H9 (cell line): ENCODE measurements around the gene GNAT3. TPM values are rescaled to one million over a fixed set of nuclear protein-coding genes. Genes with fewer than 3 reads are reported as not detected.

Experiments
- DNase-seq: peaks from one replicate; pipeline ENCODE4 v3.0.0-alpha.2; 2017
- H2AFZ ChIP-seq: one replicate; pipeline ENCODE4 v1.6.1; 2013; ENCODE audit warnings: mild to moderate bottlenecking, low read length, control low read depth, moderate library complexity
- H2AK5ac ChIP-seq: 2 replicates; pipeline ENCODE4 v1.6.1; 2013; ENCODE audit warnings: low read length, control low read depth, mixed read lengths; ENCODE audit not compliant: insufficient read length
- H2BK120ac ChIP-seq: one replicate; pipeline ENCODE4 v1.6.1; 2013; ENCODE audit warnings: low read depth, mild to moderate bottlenecking, low read length, control low read depth, inconsistent platforms; ENCODE audit not compliant: poor library complexity, severe bottlenecking
- H2BK12ac ChIP-seq: 2 replicates; pipeline ENCODE4 v1.6.1; 2013; ENCODE audit warnings: low read length, control low read depth, mixed read lengths, low read depth; ENCODE audit not compliant: insufficient read length
- H2BK15ac ChIP-seq: 2 replicates; pipeline ENCODE4 v1.6.1; 2013; ENCODE audit warnings: low read depth, low read length, control low read depth
- H2BK20ac ChIP-seq: one replicate; pipeline ENCODE4 v1.6.1; 2013; ENCODE audit warnings: low read depth, mild to moderate bottlenecking, low read length, control low read depth, inconsistent platforms; ENCODE audit not compliant: poor library complexity, severe bottlenecking
- H2BK5ac ChIP-seq: 2 replicates; pipeline ENCODE4 v1.6.1; 2013; ENCODE audit warnings: low read length, control low read depth, mixed read lengths; ENCODE audit not compliant: insufficient read length
- H3K14ac ChIP-seq: 2 replicates; pipeline ENCODE4 v1.6.1; 2013; ENCODE audit warnings: low read length, control low read depth; ENCODE audit not compliant: insufficient read depth
- H3K18ac ChIP-seq: 2 replicates; pipeline ENCODE4 v1.6.1; 2013; ENCODE audit warnings: low read depth, mild to moderate bottlenecking, mixed read lengths, low read length, control low read depth; ENCODE audit not compliant: insufficient read length
- H3K23ac ChIP-seq: 2 replicates; pipeline ENCODE4 v1.6.1; 2013; ENCODE audit warnings: low read length, control low read depth, mixed read lengths, low read depth; ENCODE audit not compliant: insufficient read length
- H3K23me2 ChIP-seq: 2 replicates; pipeline ENCODE4 v1.6.1; 2013; ENCODE audit warnings: low read depth, mild to moderate bottlenecking, mixed read lengths, low read length, control low read depth; ENCODE audit not compliant: insufficient read length, poor library complexity, severe bottlenecking
- H3K27ac ChIP-seq: 2 replicates; pipeline ENCODE4 v1.5.1; 2013; ENCODE audit warnings: low read length, control low read depth, mixed read lengths, low read depth; ENCODE audit not compliant: insufficient read length
- H3K27me3 ChIP-seq: 2 replicates; pipeline ENCODE4 v1.6.1; 2013; ENCODE audit warnings: low read length, control low read depth, inconsistent platforms; ENCODE audit not compliant: insufficient read depth
- H3K4ac ChIP-seq: 2 replicates; pipeline ENCODE4 v1.6.1; 2013; ENCODE audit warnings: low read depth, mild to moderate bottlenecking, control low read depth, inconsistent platforms, low read length, moderate library complexity
- H3K4me1 ChIP-seq: 2 replicates; pipeline ENCODE4 v1.6.1; 2013; ENCODE audit warnings: low read length, control low read depth, inconsistent platforms; ENCODE audit not compliant: insufficient read depth
- H3K4me2 ChIP-seq: 2 replicates; pipeline ENCODE4 v1.6.1; 2013; ENCODE audit warnings: low read length, control low read depth, mixed read lengths; ENCODE audit not compliant: insufficient read length, insufficient read depth
- H3K56ac ChIP-seq: 2 replicates; pipeline ENCODE4 v1.6.1; 2013; ENCODE audit warnings: low read depth, mild to moderate bottlenecking, mixed read lengths, low read length, control low read depth; ENCODE audit not compliant: insufficient read length
- H3K79me1 ChIP-seq: 2 replicates; pipeline ENCODE4 v1.6.1; 2013; ENCODE audit warnings: low read depth, mild to moderate bottlenecking, moderate library complexity, low read length, control low read depth, inconsistent platforms; ENCODE audit not compliant: insufficient read depth, poor library complexity, severe bottlenecking
- H3K79me2 ChIP-seq: 2 replicates; pipeline ENCODE4 v1.6.1; 2013; ENCODE audit warnings: low read length, control low read depth, inconsistent platforms; ENCODE audit not compliant: insufficient read depth
- H3K9ac ChIP-seq: 2 replicates; pipeline ENCODE4 v1.6.1; 2013; ENCODE audit warnings: low read length, control low read depth, mixed read lengths; ENCODE audit not compliant: insufficient read length; ENCODE audit errors: extremely low read depth
- H3K9me3 ChIP-seq: one replicate; pipeline ENCODE4 v1.6.1; 2013; ENCODE audit warnings: low read depth, low read length, inconsistent platforms; ENCODE audit not compliant: control insufficient read depth
- H3T11ph ChIP-seq: one replicate; pipeline ENCODE4 v1.6.1; 2013; ENCODE audit warnings: mild to moderate bottlenecking, low read length, control low read depth, inconsistent platforms
- H4K20me1 ChIP-seq: one replicate; pipeline ENCODE4 v1.6.1; 2013; ENCODE audit not compliant: control insufficient read depth, insufficient read length, insufficient read depth
- H4K5ac ChIP-seq: 2 replicates; pipeline ENCODE4 v1.6.1; 2013; ENCODE audit warnings: low read depth, mild to moderate bottlenecking, mixed read lengths, low read length, control low read depth; ENCODE audit not compliant: insufficient read length
- H4K8ac ChIP-seq: replicated peaks from 2 replicates; pipeline ENCODE4 v1.6.1; 2013; ENCODE audit warnings: low read length, control low read depth, mixed read lengths, low read depth; ENCODE audit not compliant: insufficient read length
- H4K91ac ChIP-seq: 2 replicates; pipeline ENCODE4 v1.6.1; 2013; ENCODE audit warnings: low read depth, mild to moderate bottlenecking, moderate library complexity, mixed read lengths, low read length, control low read depth; ENCODE audit not compliant: insufficient read length
- H3K27ac Mint-ChIP-seq, 3 experiments: 2 replicates in 2 of 3; 3 replicates in 1 of 3; pipeline ENCODE4 v1.8.0; 2020 to 2021; ENCODE audit warnings: mixed read lengths in 3 of 3, mild to moderate bottlenecking in 1 of 3, moderate library complexity in 1 of 3
- H3K27me3 Mint-ChIP-seq: 2 replicates; pipeline ENCODE4 v1.8.0; 2021; ENCODE audit warnings: low read depth, mild to moderate bottlenecking, moderate library complexity, mixed read lengths
- H3K36me3 Mint-ChIP-seq, 3 experiments: 2 replicates in 2 of 3; 3 replicates in 1 of 3; pipeline ENCODE4 v1.8.0; 2020 to 2021; ENCODE audit warnings: low read depth in 3 of 3, mixed read lengths in 3 of 3; ENCODE audit not compliant: insufficient read depth in 1 of 3
- H3K4me1 Mint-ChIP-seq, 2 experiments: 2 replicates each; pipeline ENCODE4 v1.8.0; 2020; ENCODE audit warnings: mixed read lengths in 2 of 2
- H3K4me3 Mint-ChIP-seq, 2 experiments: 2 replicates in 1 of 2; 3 replicates in 1 of 2; pipeline ENCODE4 v1.8.0; 2020 to 2021; ENCODE audit warnings: mild to moderate bottlenecking in 2 of 2, mixed read lengths in 2 of 2, moderate library complexity in 1 of 2
- H3K9me3 Mint-ChIP-seq, 2 experiments: 2 replicates in 1 of 2; 3 replicates in 1 of 2; pipeline ENCODE4 v1.8.0; 2020; ENCODE audit warnings: mild to moderate bottlenecking in 2 of 2, mixed read lengths in 2 of 2, moderate library complexity in 1 of 2
- CTCF ChIP-seq: fragments of 200-600 bp; sonication (generic); conservative IDR thresholded peaks from 3 replicates; pipeline ENCODE4 v1.8.0; 2021; ENCODE audit warnings: antibody characterized with exemption, mild to moderate bottlenecking
- WGBS: extraction: QIAGEN DNeasy Blood & Tissue Kit; methylation state at CpG from one replicate; pipeline ENCODE4 v1.1.7; 2013; ENCODE audit warnings: missing lambda C conversion rate, low lambda C conversion rate, mixed read lengths; ENCODE audit not compliant: insufficient read length; ENCODE audit errors: extremely low coverage; 5-methylcytosine and 5-hydroxymethylcytosine counted together
- total RNA-seq: library from RNA; stranded (reverse); gene quantifications from 2 replicates; pipeline ENCODE4 v1.2.1, GENCODE V29; 2021

GNAT3 gene
- total RNA-seq, 1 experiment from 2014 or later: not detected

- no peak overlapping the region for H4K8ac ChIP-seq
- H4K20me1 ChIP-seq: no peaks in the 10 kb centered on the region
- no peak overlapping the region for H3K9ac ChIP-seq
- H2BK5ac ChIP-seq: no peak overlapping the region
- no peak overlapping the region for H3K56ac ChIP-seq
- TF ChIP-seq CTCF: no peak
- H4K91ac ChIP-seq: no peak overlapping the region
- H3K4me2 ChIP-seq: no peak overlapping the region
- no peak overlapping the region for H3K23ac ChIP-seq
- no CpG with 5 or more reads among the region's 4 CpGs for WGBS
- Mint-ChIP-seq H3K27me3 (no peaks in the 10 kb centered on the region), H3K36me3 (peaks cover 0 to 4% (median 0%) of the 10 kb centered on the region in 3 experiments; a peak in 4 of 7 replicates), H3K9me3 (peaks cover 0 to 4% of the 10 kb centered on the region in 2 experiments; a peak in 2 of 5 replicates), H3K27ac (no peak overlapping the region), H3K4me1 (peaks cover 3% of the 10 kb centered on the region in 2 experiments; a peak in 2 of 4 replicates), H3K4me3 (no peak overlapping the region)
- no peaks in the 10 kb centered on the region for H3K4me1 ChIP-seq
- no peaks in the 10 kb centered on the region for H3K79me2 ChIP-seq
- H3K27me3 ChIP-seq: no peaks in the 10 kb centered on the region
- H2AK5ac ChIP-seq: no peak overlapping the region
- no peak overlapping the region for H3K27ac ChIP-seq
- H3K4ac ChIP-seq: no peak overlapping the region
- H2BK12ac ChIP-seq: no peak overlapping the region
- H3K79me1 ChIP-seq: no peaks in the 10 kb centered on the region
- H2BK15ac ChIP-seq: no peak overlapping the region
- H2BK20ac ChIP-seq: no peak overlapping the region
- H3K9me3 ChIP-seq: no peaks in the 10 kb centered on the region
- no peak for DNase-seq
- H3T11ph ChIP-seq: no peak overlapping the region
- no peak overlapping the region for H4K5ac ChIP-seq
- H3K23me2 ChIP-seq: no peaks in the 10 kb centered on the region
- no peak overlapping the region for H2AFZ ChIP-seq
- H3K18ac ChIP-seq: no peak overlapping the region
- H3K14ac ChIP-seq: no peak overlapping the region
- H2BK120ac ChIP-seq: no peak overlapping the region
Measured at GRCh38 chr7:80526472-80526871, 14.6 kb upstream of the GNAT3 start.
